ENCODE measurements around the gene SH2D2A.

GRCh38 chr1:156826630-156827029, 10.0 kb upstream of the SH2D2A start:
- no peak for TF ChIP-seq CTCF (IDR thresholded peaks at IDR 0.05; ENCODE audit: poor library complexity)
- no peak for TF ChIP-seq EZH2 (IDR thresholded peaks at IDR 0.05; ENCODE audit: borderline replicate concordance)
- TF ChIP-seq EZH2phosphoT487 (IDR thresholded peaks at IDR 0.05; ENCODE audit: low read depth, severe bottlenecking, unreplicated experiment) = no peak
